Fibroblast of lung (primary cell): ENCODE data around the gene SRC. TPM values are rescaled to one million over a fixed set of nuclear protein-coding genes. Genes with fewer than 3 reads are reported as not detected.

Experiments used
- DNase-seq, 2 donors: peaks; one replicate each; pipeline versions ENCODE4 v3.0.0 to v3.0.0-alpha.2; 2010; ENCODE audit warnings: low read depth in 2 of 2
- H2AFZ ChIP-seq: 2 replicates; pipeline ENCODE4 v1.5.1; 2012; ENCODE audit warnings: low read length, control low read depth, inconsistent platforms
- H3K27ac ChIP-seq: 2 replicates; pipeline ENCODE4 v1.5.1; 2011; ENCODE audit warnings: low read length, control low read depth; ENCODE audit not compliant: insufficient read depth
- H3K27me3 ChIP-seq: 2 replicates; pipeline ENCODE4 v1.5.1; 2011; ENCODE audit warnings: mild to moderate bottlenecking, low read length; ENCODE audit not compliant: control insufficient read depth, insufficient read depth
- H3K36me3 ChIP-seq: 2 replicates; pipeline ENCODE4 v1.5.1; 2011; ENCODE audit warnings: low read length; ENCODE audit not compliant: control insufficient read depth, insufficient read depth
- H3K4me1 ChIP-seq: 2 replicates; pipeline ENCODE4 v1.5.1; 2011; ENCODE audit warnings: low read length; ENCODE audit not compliant: control insufficient read depth, insufficient read depth; ENCODE audit errors: extremely low read depth
- H3K4me2 ChIP-seq: 2 replicates; pipeline ENCODE4 v1.5.1; 2011; ENCODE audit warnings: low read length, control low read depth; ENCODE audit not compliant: insufficient read depth; ENCODE audit errors: extremely low read depth
- H3K4me3 ChIP-seq, 4 experiments: fragments of 200-600 bp in 1 of 4; sonication (generic) in 1 of 4; replicated peaks in 1 of 4; 2 replicates each; pipeline ENCODE4 v1.5.1; 2011 to 2016; ENCODE audit warnings: low read length in 4 of 4, low read depth in 3 of 4, mild to moderate bottlenecking in 3 of 4, control low read depth in 2 of 4, inconsistent platforms in 1 of 4, mixed read lengths in 1 of 4; ENCODE audit not compliant: insufficient read depth in 1 of 4; ENCODE audit errors: control extremely low read depth in 1 of 4
- H3K79me2 ChIP-seq: 2 replicates; pipeline ENCODE4 v1.5.1; 2012; ENCODE audit warnings: mild to moderate bottlenecking, low read length, inconsistent platforms; ENCODE audit not compliant: control insufficient read depth, insufficient read depth
- H3K9ac ChIP-seq: 2 replicates; pipeline ENCODE4 v1.5.1; 2011; ENCODE audit warnings: mild to moderate bottlenecking, low read length, control low read depth; ENCODE audit not compliant: insufficient read depth
- H3K9me3 ChIP-seq: 2 replicates; pipeline ENCODE4 v1.5.1; 2012; ENCODE audit warnings: low read depth, low read length; ENCODE audit not compliant: control insufficient read depth, insufficient read depth
- H4K20me1 ChIP-seq: 2 replicates; pipeline ENCODE4 v1.5.1; 2011; ENCODE audit warnings: low read length; ENCODE audit not compliant: control insufficient read depth, insufficient read depth; ENCODE audit errors: extremely low read depth
- CTCF ChIP-seq, 2 donors: IDR thresholded peaks in 1 of 2; conservative IDR thresholded peaks in 1 of 2; 1 replicate in 1 of 2; 2 replicates in 1 of 2; pipeline ENCODE4 v1.5.1; 2011 to 2012; ENCODE audit warnings: low read length in 2 of 2, control low read depth in 1 of 2, inconsistent platforms in 1 of 2, low read depth in 1 of 2, mild to moderate bottlenecking in 1 of 2
- EZH2 ChIP-seq: IDR thresholded peaks from 2 replicates; pipeline ENCODE4 v1.5.1; 2012; ENCODE audit warnings: low read length, control low read depth, mild to moderate bottlenecking; ENCODE audit errors: missing control alignments
- polyA plus RNA-seq, 2 donors: library from polyadenylated mRNA; depleted of rRNA in 1 of 2; stranded (reverse) in 1 of 2; unstranded in 1 of 2; fragments of >200 nt; gene quantifications; 2 replicates each; pipeline ENCODE4 v1.2.1, GENCODE V29; 2011 to 2012; ENCODE audit warnings: missing spikeins in 1 of 2
- total RNA-seq: library from RNA; depleted of rRNA; stranded (reverse); fragments of >200 nt; gene quantifications from 2 replicates; pipeline ENCODE4 v1.2.1, GENCODE V29; 2014

SRC gene
- total and polyA plus RNA-seq, 2 donors (not counting 1 experiment from before 2014, with no cell fraction given) = 17.8 to 20.3 TPM

DNA sequence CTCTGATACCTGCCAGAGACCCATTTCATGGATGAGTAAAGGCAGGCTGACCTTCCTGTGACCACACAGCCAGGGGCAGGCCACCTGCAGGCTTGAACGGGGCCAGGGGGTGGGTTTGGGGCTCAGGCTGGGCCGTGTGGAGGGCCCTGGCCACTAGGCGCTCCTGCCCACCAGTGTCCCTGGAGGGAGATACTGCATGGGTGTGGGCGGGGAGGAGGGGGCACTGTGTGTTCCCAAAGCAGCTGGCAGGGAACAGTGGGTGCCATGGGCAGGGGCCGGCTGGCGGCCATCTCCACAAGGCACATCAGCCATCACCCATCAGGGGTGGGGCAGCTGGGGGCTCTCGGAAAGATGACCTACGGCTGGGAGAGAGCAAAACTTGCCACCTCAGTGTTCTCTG is 15.4 kb downstream of the SRC start:
- Histone ChIP-seq H2AFZ (no peak overlapping the region), H3K9ac (no peak overlapping the region), H3K27ac (no peak overlapping the region), H3K79me2 (peaks cover 6% of the 10 kb centered on the region), H3K4me2 (no peak overlapping the region), H3K9me3 (no peaks in the 10 kb centered on the region), H3K36me3 (no peaks in the 10 kb centered on the region), H3K27me3 (no peaks in the 10 kb centered on the region), H4K20me1 (peaks cover 2% of the 10 kb centered on the region), H3K4me1 (peaks cover 4% of the 10 kb centered on the region), H3K4me3 (no peak overlapping the region)
- no peak for TF ChIP-seq CTCF (conservative IDR thresholded peaks at IDR 0.05 in 1 of 2, IDR thresholded peaks at IDR 0.05 in 1 of 2; ENCODE audit: low read depth in 1 of 2, low read length in 2 of 2)
- no peak for TF ChIP-seq EZH2
- DNase-seq = no peak

DNA sequence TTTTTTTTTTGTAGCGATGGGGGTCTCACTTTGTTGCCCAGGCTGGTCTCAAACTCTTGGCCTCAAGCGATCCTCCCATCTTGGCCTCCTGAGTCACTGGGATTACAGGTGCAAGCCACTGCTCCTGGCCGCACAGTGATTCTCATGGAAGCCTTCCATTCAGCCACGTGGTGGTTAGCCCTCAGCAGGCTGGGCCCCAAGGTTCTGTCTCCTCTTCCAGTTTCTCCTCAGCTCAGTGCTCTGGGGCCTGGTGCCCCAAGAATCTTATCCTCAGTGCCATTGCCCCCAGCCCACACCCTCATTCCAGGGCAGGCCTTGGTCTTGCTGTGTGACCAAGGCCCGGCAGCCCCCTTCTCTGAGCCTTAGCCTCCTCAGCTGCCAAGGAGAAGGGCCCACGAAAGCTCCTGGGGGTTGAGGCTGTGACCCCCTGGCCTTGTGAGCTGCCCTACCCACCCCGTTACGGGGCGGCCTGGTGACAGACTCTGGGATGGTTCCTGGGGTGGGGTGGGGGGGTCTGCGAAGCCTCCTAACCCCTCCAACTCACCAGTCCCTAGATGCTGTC is 16.4 kb downstream of the SRC start:
- H3K27ac ChIP-seq = no peak overlapping the region

DNA sequence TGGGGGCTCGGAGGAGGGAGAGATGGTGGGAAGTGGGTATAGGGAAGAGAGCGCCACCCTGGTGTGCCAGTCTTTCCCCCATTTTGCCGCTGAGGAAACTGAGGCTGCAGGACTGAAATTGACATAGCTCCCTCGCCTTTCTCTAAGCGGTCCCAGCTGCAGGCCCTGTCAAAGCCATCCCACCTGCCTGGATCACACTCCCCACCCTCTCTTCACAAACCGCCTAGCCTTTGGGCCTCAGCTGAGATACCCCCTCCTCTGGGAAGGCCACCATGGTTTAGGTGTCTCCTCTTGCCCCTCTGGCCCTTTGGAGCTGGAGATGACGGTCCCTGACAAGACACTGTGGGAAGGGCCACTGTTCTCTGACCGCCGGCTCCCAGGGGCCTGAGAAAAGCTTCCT is 16.9 kb downstream of the SRC start:
- H3K79me2 ChIP-seq = peaks cover 3% of the 10 kb centered on the region
- TF ChIP-seq CTCF (conservative IDR thresholded peaks at IDR 0.05 in 1 of 2, IDR thresholded peaks at IDR 0.05 in 1 of 2; ENCODE audit: low read depth in 1 of 2, low read length in 2 of 2) (no peak), EZH2 (no peak)
- no peak overlapping the region for H3K4me3 ChIP-seq
- H4K20me1 ChIP-seq = no peaks in the 10 kb centered on the region
- H3K9ac ChIP-seq = no peak overlapping the region
- DNase-seq = no peak
- H3K36me3 ChIP-seq = no peaks in the 10 kb centered on the region
- no peaks in the 10 kb centered on the region for H3K9me3 ChIP-seq
- no peak overlapping the region for H3K27ac ChIP-seq
- H3K27me3 ChIP-seq = no peaks in the 10 kb centered on the region
- no peak overlapping the region for H2AFZ ChIP-seq
- H3K4me1 ChIP-seq = no peaks in the 10 kb centered on the region
- H3K4me2 ChIP-seq = no peak overlapping the region

More for the DNA sequence above, 16.4 kb downstream of the SRC start:
- H3K9ac ChIP-seq = no peak overlapping the region
- peaks cover 2% of the 10 kb centered on the region for H4K20me1 ChIP-seq
- no peak overlapping the region for H2AFZ ChIP-seq
- no peaks in the 10 kb centered on the region for H3K27me3 ChIP-seq
- no peak overlapping the region for H3K4me3 ChIP-seq
- peaks cover 3% of the 10 kb centered on the region for H3K79me2 ChIP-seq
- no peaks in the 10 kb centered on the region for H3K9me3 ChIP-seq
- no peak for DNase-seq
- TF ChIP-seq CTCF (conservative IDR thresholded peaks at IDR 0.05 in 1 of 2, IDR thresholded peaks at IDR 0.05 in 1 of 2; ENCODE audit: low read depth in 1 of 2, low read length in 2 of 2) (no peak), EZH2 (no peak)
- no peaks in the 10 kb centered on the region for H3K4me1 ChIP-seq
- no peak overlapping the region for H3K4me2 ChIP-seq
- no peaks in the 10 kb centered on the region for H3K36me3 ChIP-seq
